Measurements from ENCODE around the gene PPFIA4.

DNA sequence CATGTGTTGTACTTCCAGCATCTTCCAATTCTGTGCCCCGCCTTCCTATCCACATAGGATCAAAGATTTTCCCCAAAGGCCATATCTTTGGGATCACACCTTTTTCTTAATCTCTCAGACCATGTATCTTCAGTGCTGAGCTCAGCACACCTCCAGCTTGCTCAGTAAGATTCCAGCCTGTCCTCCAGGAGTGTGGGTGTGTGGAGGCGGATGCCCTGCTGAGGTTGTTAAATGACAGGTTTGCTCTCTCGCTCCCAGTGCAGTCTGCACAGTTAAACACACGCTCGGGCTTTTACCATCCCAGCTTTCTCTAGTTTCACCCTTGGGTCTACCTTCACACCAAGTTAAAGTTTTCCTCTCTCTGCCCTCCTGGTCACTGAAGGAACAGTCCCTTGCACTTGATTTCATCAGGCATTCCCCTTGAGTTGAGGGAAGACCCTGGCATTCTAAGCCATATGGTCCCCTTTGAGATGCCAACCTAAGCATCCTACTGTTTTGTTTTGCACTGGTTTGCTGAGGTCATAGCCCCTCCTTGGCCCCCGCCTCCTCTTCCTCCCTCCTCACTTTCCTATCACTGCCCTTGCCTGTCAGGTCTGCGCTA lies 45.8 kb downstream of the PPFIA4 start:
- no peak for TF ChIP-seq RAD21 (IDR thresholded peaks at IDR 0.05; ENCODE audit: low read length)
- TF ChIP-seq, protein P1, sequence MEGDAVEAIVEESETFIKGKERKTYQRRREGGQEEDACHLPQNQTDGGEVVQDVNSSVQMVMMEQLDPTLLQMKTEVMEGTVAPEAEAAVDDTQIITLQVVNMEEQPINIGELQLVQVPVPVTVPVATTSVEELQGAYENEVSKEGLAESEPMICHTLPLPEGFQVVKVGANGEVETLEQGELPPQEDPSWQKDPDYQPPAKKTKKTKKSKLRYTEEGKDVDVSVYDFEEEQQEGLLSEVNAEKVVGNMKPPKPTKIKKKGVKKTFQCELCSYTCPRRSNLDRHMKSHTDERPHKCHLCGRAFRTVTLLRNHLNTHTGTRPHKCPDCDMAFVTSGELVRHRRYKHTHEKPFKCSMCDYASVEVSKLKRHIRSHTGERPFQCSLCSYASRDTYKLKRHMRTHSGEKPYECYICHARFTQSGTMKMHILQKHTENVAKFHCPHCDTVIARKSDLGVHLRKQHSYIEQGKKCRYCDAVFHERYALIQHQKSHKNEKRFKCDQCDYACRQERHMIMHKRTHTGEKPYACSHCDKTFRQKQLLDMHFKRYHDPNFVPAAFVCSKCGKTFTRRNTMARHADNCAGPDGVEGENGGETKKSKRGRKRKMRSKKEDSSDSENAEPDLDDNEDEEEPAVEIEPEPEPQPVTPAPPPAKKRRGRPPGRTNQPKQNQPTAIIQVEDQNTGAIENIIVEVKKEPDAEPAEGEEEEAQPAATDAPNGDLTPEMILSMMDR (conservative IDR thresholded peaks at IDR 0.05; ENCODE audit: low read depth, low read length) = no peak
- TF ChIP-seq, protein P2, sequence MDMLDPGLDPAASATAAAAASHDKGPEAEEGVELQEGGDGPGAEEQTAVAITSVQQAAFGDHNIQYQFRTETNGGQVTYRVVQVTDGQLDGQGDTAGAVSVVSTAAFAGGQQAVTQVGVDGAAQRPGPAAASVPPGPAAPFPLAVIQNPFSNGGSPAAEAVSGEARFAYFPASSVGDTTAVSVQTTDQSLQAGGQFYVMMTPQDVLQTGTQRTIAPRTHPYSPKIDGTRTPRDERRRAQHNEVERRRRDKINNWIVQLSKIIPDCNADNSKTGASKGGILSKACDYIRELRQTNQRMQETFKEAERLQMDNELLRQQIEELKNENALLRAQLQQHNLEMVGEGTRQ (IDR thresholded peaks at IDR 0.05; ENCODE audit: low read depth, low read length) = no peak
- TF ChIP-seq MAZ (IDR thresholded peaks at IDR 0.05; ENCODE audit: borderline replicate concordance, low read depth, low read length) = no peak
- no peak for TF ChIP-seq CHD1 (IDR thresholded peaks at IDR 0.05; ENCODE audit: low read depth, low read length)
